Endothelial cell of umbilical vein (primary cell): ENCODE measurements around the gene C1QTNF2. TPM values are rescaled to one million over a fixed set of nuclear protein-coding genes. Genes with fewer than 3 reads are reported as not detected.

Source experiments
- BruUV-seq: library from RNA; stranded (reverse); fragments of 400-500 nt; replicated peaks from 2 replicates; lab custom pipeline; 2021; lab: Mats Ljungman, UMichigan
- CTCF ChIA-PET: fragments of 300-600, 350-600 bp; sonication (Branson Sonifier 250); formaldehyde crosslinking; loops from one replicate; lab custom pipeline; 2021; ENCODE audit warnings: antibody characterized with exemption, inconsistent platforms; lab: Charles Lee
- POLR2A ChIA-PET: fragments of 300-600, 350-600 bp; sonication (Branson Sonifier 250); formaldehyde crosslinking; loops from one replicate; lab custom pipeline; 2021; ENCODE audit warnings: antibody characterized with exemption, inconsistent platforms; lab: Charles Lee
- DNase-seq: peaks from one replicate; pipeline ENCODE4 v3.0.0-alpha.2; 2011; ENCODE audit warnings: low read depth, low spot score
- FAIRE-seq: peaks from 2 replicates; lab custom pipeline; 2011; peaks lifted over from hg19 to GRCh38; lab: Jason Lieb, UNC
- H2AFZ ChIP-seq: 2 replicates; pipeline ENCODE4 v1.6.0; 2012; ENCODE audit warnings: low read depth, low read length, control low read depth, inconsistent platforms
- H3K27ac ChIP-seq: 2 replicates; pipeline ENCODE4 v1.5.1; 2011; ENCODE audit warnings: low read depth, mild to moderate bottlenecking, control low read depth, low read length, moderate library complexity; ENCODE audit not compliant: insufficient read depth
- H3K27me3 ChIP-seq, 2 experiments: 2 replicates each; pipeline versions ENCODE4 v1.6.0 to v1.6.1; 2011; ENCODE audit warnings: low read length in 2 of 2, mixed read lengths in 1 of 2; ENCODE audit not compliant: control insufficient read depth in 2 of 2, insufficient read depth in 2 of 2
- H3K36me3 ChIP-seq, 2 experiments: 2 replicates in 1 of 2; 3 replicates in 1 of 2; pipeline ENCODE4 v1.5.1; 2011; ENCODE audit warnings: low read length in 2 of 2, mild to moderate bottlenecking in 1 of 2, moderate library complexity in 1 of 2; ENCODE audit not compliant: control insufficient read depth in 2 of 2, insufficient read depth in 2 of 2; ENCODE audit errors: extremely low read depth in 1 of 2
- H3K4me1 ChIP-seq: 3 replicates; pipeline ENCODE4 v1.5.1; 2011; ENCODE audit warnings: mild to moderate bottlenecking, low read length; ENCODE audit not compliant: control insufficient read depth, insufficient read depth; ENCODE audit errors: extremely low read depth
- H3K4me2 ChIP-seq: 2 replicates; pipeline ENCODE4 v1.6.1; 2011; ENCODE audit warnings: low read length, control low read depth, mixed read lengths; ENCODE audit not compliant: insufficient read depth
- H3K4me3 ChIP-seq, 3 experiments: fragments of 200-600 bp in 1 of 3; sonication (generic), shearing (Covaris generic) in 1 of 3; replicated peaks in 1 of 3; 2 replicates each; pipeline ENCODE4 v1.5.1; 2011 to 2016; ENCODE audit warnings: control low read depth in 3 of 3, low read length in 3 of 3, mild to moderate bottlenecking in 2 of 3, inconsistent platforms in 1 of 3, low read depth in 1 of 3, moderate library complexity in 1 of 3; ENCODE audit not compliant: insufficient read depth in 1 of 3
- H3K79me2 ChIP-seq: 2 replicates; pipeline ENCODE4 v1.6.0; 2012; ENCODE audit warnings: low read length, inconsistent platforms; ENCODE audit not compliant: control insufficient read depth, insufficient read depth
- H3K9ac ChIP-seq: replicated peaks from 2 replicates; pipeline ENCODE3; 2011; ENCODE audit warnings: low read length, control low read depth; ENCODE audit not compliant: insufficient read depth; ENCODE audit errors: extremely low read depth
- H3K9me1 ChIP-seq: replicated peaks from 3 replicates; pipeline ENCODE4 v1.6.0; 2011; ENCODE audit warnings: mild to moderate bottlenecking, low read length; ENCODE audit not compliant: control insufficient read depth, insufficient read depth; ENCODE audit errors: extremely low read depth
- H3K9me3 ChIP-seq: replicated peaks from 2 replicates; pipeline ENCODE4 v1.5.1; 2012; ENCODE audit warnings: low read length, inconsistent platforms; ENCODE audit not compliant: control insufficient read depth, insufficient read depth
- H4K20me1 ChIP-seq: replicated peaks from 2 replicates; pipeline ENCODE3; 2011; ENCODE audit warnings: mild to moderate bottlenecking, low read length; ENCODE audit not compliant: control insufficient read depth, insufficient read depth; ENCODE audit errors: extremely low read depth
- CTCF ChIP-seq, 2 donors: IDR thresholded peaks; 1 replicate in 1 of 2; 2 replicates in 1 of 2; pipeline ENCODE4 v1.5.1; 2011; ENCODE audit warnings: low read length in 2 of 2, mild to moderate bottlenecking in 2 of 2, moderate library complexity in 2 of 2, control low read depth in 1 of 2, inconsistent platforms in 1 of 2, low read depth in 1 of 2; ENCODE audit not compliant: insufficient read depth in 1 of 2; ENCODE audit errors: extremely low read depth in 1 of 2
- EZH2 ChIP-seq: IDR thresholded peaks from 2 replicates; pipeline ENCODE4 v1.6.1; 2012; ENCODE audit warnings: borderline replicate concordance, low read depth, mild to moderate bottlenecking, moderate library complexity, low read length, inconsistent platforms; ENCODE audit not compliant: severe bottlenecking
- JUN ChIP-seq: IDR thresholded peaks from 2 replicates; pipeline ENCODE4 v1.6.1; 2011; ENCODE audit warnings: borderline replicate concordance, low read depth; ENCODE audit not compliant: insufficient read length, insufficient read depth
- MAX ChIP-seq: IDR thresholded peaks from 2 replicates; pipeline ENCODE4 v1.6.1; 2011; ENCODE audit not compliant: insufficient read depth, insufficient read length
- POLR2AphosphoS5 ChIP-seq: IDR thresholded peaks from 2 replicates; pipeline ENCODE4 v1.6.1; 2012; ENCODE audit warnings: low read depth, mild to moderate bottlenecking, control low read depth, low read length, moderate library complexity; ENCODE audit not compliant: insufficient read depth
- dilution Hi-C: fragments of 300-500 bp; cut with MboI; formaldehyde crosslinking; loops from one replicate; pipeline ENCODE4 v1.15.0; 2019; ENCODE audit warnings: low sequenced_read_pairs; ENCODE audit not compliant: extremely low pct_ligation_motif_present
- intact Hi-C: fragments of 100-400 bp; cut with micrococcal nuclease; formaldehyde crosslinking; loops from one replicate; pipeline ENCODE4 v1.10.0; 2022
- polyA plus RNA-seq, 4 experiments: library from polyadenylated mRNA; depleted of rRNA in 3 of 4; stranded (reverse) in 3 of 4; unstranded in 1 of 4; fragments of >200 nt; gene quantifications; 2 replicates each; pipeline versions ENCODE4 v1.2.1 to v1.2.3, GENCODE V29; 2011 to 2012; ENCODE audit warnings: missing spikeins in 1 of 4
- total RNA-seq: library from RNA; stranded (reverse); gene quantifications from 2 replicates; pipeline ENCODE4 v1.2.3, GENCODE V29; 2021

C1QTNF2 gene
- total and polyA plus RNA-seq, 2 donors (not counting 3 experiments of a cell fraction or from before 2014, with no cell fraction given) = 0.52 to 0.53 TPM

DNA sequence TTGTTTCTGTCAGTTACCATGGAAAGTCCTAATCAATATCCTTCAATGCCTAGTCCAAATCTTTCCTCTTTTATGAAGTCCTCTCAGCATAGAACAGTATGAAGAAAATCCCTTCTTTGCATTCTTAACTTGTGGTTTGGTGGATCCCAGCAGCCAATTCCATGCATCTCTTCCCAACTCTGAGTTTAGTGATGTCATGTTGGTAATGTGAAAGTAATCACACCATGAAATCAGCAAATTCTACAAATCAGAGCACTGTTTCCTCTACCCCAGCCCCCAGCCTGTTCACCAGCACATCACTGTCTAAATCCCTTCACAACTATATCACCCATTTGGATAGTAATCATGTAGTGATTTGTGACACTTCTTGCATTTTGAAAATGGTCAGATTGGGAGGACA, 4.7 kb upstream of the C1QTNF2 start:
- Histone ChIP-seq H3K79me2 (no peaks in the 10 kb centered on the region), H3K27ac (no peak overlapping the region), H3K36me3 (no peaks in the 10 kb centered on the region), H2AFZ (no peak overlapping the region), H3K9me1 (no peaks in the 10 kb centered on the region), H3K4me1 (peaks cover 3% of the 10 kb centered on the region), H3K9ac (no peak overlapping the region), H3K9me3 (no peaks in the 10 kb centered on the region), H3K4me2 (no peak overlapping the region), H3K27me3 (peaks cover 53 to 69% of the 10 kb centered on the region in 2 experiments), H4K20me1 (no peaks in the 10 kb centered on the region), H3K4me3 (no peak overlapping the region)
- ChIA-PET CTCF (no interaction called here), POLR2A (no interaction called here)
- intact Hi-C loops (no loop called here), dilution Hi-C loops (no loop called here)
- DNase-seq (no peak), FAIRE-seq (no peak)
- BruUV-seq = no TSS peak
- TF ChIP-seq EZH2 = no peak
- no peak for TF ChIP-seq JUN
- no peak for TF ChIP-seq MAX

GRCh38 chr5:160371294-160371693, 868 bp upstream of the C1QTNF2 start:
- Histone ChIP-seq H3K27me3 (peaks cover 58 to 66% of the 10 kb centered on the region in 2 experiments), H3K9me1 (no peaks in the 10 kb centered on the region), H2AFZ (no peak overlapping the region), H3K9me3 (no peaks in the 10 kb centered on the region), H3K36me3 (no peaks in the 10 kb centered on the region), H3K27ac (no peak overlapping the region), H3K4me1 (peaks cover 7% of the 10 kb centered on the region), H3K4me3 (no peak overlapping the region), H3K79me2 (no peaks in the 10 kb centered on the region), H4K20me1 (no peaks in the 10 kb centered on the region), H3K4me2 (no peak overlapping the region), H3K9ac (no peak overlapping the region)
- BruUV-seq = no TSS peak
- ChIA-PET CTCF (interaction anchor here (1.0 to 2.9 kb wide), 4 partner anchors 9 to 350 kb away, joined by 3 to 23 read pairs (median 12); no protein-coding TSS in a partner anchor), POLR2A (no interaction called here)
- intact Hi-C loops (no loop called here), dilution Hi-C loops (no loop called here)
- no peak for TF ChIP-seq POLR2AphosphoS5
- TF ChIP-seq CTCF (IDR thresholded peaks at IDR 0.05; ENCODE audit: extremely low read depth in 1 of 2, insufficient read depth in 1 of 2, low read depth in 1 of 2, low read length in 2 of 2) = no peak
- no peak for DNase-seq
- FAIRE-seq = no peak
